HG02798 (cell line): Measurements from ENCODE around the gene CORIN.
"Not testable (repeated sequence)": the region's sequence is repeated elsewhere in the genome, so short reads cannot be mapped to it uniquely, and the experiment has no call there.

Source experiments
- ATAC-seq: cut with Tn5 transposase; IDR thresholded peaks from one replicate; pipeline ENCODE4 v1.9.1; 2021; ENCODE audit warnings: mild to moderate bottlenecking; ENCODE audit not compliant: unreplicated experiment, poor library complexity

The CORIN gene

DNA sequence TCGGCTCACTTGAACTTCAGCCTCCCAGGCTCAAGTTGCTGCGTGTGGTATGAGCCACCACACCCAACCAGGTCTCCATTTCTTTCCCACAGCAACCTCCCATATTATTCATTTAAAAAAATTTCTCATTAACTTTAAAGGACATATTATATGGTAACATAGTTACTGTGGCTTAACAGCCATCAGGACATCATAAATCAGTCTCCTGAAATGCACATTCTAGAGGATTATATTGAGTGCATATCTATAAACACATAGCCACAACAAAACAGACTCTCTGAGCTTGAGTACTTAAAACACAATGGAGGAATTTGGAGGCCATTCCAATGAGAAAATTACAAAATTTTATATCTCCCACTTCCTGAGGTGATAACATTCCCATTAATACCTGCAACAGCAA, 61.5 kb downstream of the CORIN start:
- ATAC-seq: no peak

GRCh38 chr4:47774079-47774478, 63.8 kb downstream of the CORIN start:
- ATAC-seq: no peak

- no peak for ATAC-seq
These were observed 66.8 kb downstream of the CORIN start for GRCh38 chr4:47771020-47771419.

DNA sequence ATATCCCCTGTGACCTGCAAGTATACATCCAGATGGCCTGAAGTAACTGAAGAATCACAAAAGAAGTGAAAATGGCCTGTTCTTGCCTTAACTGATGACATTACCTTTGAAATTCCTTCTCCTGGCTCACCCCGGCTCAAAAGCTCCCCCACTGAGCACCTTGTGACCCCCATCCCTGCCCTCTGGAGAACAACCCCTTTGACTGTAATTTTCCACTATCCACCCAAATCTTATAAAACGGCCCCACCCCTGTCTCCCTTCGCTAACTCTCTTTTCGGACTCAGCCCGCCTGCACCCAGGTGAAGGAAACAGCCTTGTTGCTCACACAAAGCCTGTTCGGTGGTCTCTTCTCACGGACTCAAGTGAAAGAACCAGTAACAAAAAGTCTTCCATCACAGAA, 69.9 kb downstream of the CORIN start:
- ATAC-seq: not testable (repeated sequence)

DNA sequence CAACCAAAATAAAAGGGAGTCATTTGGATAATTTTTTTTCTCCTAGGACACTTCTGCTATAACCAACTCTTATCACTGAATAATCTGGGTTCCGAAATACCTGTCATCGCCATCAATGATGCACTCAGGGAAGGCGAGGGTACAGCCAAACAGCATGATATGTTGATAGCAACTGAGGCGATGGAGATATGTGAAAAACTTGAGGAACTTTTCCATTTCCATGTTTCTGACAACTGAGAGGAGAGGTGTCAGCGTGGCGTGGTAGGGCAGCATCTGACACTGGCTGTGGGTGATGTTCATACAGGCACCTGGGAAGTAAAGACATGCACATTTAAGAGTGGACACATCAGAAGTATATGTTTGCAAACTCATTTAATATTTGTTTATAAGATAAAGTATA, 74.6 kb downstream of the CORIN start:
- no peak for ATAC-seq

DNA sequence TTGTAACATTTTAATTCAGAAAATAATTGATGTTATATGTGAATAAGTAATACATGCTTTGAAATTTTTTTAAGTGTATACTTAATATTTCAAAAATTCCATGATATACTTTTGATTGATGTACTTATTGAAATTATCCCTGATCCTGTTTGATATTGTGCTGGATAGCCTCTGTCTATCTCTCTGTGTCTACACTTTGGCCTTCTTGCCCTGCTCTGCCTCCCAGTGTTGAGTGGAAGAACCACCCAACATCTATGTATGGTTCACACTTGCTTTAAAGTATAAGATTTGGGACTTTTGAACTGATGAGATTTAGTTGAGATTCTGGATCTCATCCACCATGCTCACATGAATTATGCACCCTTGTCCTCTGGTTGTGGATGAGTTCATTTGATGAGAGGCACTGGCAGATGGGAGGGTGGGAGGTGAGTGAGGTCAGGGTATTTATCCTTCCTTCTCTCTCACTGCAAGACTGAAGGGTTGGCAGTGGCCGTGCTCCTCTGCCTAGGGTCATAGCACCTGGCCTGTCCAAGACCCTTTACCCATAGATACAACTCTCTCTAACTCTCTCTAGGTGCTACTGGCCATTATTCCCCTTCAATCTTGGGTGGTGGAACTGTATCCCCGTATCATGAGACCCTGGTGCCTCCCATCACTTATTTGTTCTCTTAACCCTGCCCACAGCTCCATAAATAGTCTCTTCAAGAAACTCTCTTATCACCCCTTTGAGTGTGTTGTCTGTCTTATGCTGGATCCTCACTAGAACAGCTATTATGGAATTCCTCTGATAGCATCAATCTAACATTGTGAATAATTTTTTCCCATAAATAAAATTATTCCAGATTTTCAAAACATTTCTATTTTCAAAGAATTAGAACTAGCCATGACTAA, 75.2 kb downstream of the CORIN start:
- no peak for ATAC-seq

- ATAC-seq: not testable (repeated sequence)
These were observed 84.6 kb downstream of the CORIN start for GRCh38 chr4:47753316-47753715.

- no peak for ATAC-seq
These were observed 85.7 kb downstream of the CORIN start for GRCh38 chr4:47752214-47752613.

DNA sequence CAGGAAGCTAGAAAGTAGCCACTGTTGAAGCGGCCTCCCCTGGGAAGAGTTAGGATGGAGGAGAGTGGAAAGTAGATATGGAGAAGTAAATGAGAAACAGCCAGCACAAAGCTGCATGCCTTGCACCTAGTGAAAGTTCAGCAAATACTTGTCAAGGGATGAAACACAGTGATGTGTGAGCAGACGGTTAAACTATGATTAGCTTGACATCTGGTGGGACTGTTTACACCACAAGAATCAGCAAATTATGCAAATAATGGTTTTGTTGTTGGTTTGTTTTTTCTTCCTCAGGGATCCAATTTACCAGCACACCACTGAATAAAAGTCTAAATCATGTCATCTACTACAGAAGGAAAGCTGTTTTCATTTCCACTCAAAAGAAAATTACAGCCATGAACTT, 87.1 kb downstream of the CORIN start:
- ATAC-seq: no peak

GRCh38 chr4:47749858-47750257, 88.0 kb downstream of the CORIN start:
- no peak for ATAC-seq

GRCh38 chr4:47749060-47749459, 88.8 kb downstream of the CORIN start:
- no peak for ATAC-seq

DNA sequence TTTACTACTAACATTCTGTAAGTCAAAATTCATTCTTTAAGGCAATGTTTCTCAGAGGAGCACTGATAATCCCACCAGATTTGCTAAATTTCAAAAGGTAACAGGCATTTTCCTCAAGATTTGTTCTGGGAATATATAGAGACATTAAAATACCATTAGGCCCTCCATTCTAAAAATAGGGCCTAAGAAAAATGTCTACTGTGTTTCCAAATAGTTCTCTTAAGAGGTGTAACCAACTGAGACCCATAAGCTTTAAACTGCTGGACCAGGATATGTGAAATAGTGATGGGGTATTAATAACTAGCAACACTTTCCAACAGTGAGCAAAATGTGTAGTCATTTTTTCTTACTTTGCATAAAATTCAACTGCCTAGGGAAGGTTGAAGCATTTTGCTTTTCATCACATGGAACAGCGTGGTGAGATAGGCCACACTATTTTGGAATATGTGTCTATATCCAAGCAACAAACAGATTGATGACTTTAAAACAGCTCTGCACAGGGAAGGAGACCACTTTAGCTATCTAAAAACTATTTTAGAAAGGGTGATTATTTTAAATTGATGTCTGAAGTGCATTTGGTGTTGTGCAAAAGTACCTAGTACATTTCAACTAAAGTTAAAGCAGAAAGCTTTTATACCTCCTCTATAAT, 89.9 kb downstream of the CORIN start:
- no peak for ATAC-seq

- ATAC-seq: no peak
These were observed 90.7 kb downstream of the CORIN start for GRCh38 chr4:47747211-47747610.

- no peak for ATAC-seq
These were observed 91.7 kb downstream of the CORIN start for GRCh38 chr4:47746122-47746521.

GRCh38 chr4:47744843-47745382, 93.0 kb downstream of the CORIN start:
- ATAC-seq: no peak

DNA sequence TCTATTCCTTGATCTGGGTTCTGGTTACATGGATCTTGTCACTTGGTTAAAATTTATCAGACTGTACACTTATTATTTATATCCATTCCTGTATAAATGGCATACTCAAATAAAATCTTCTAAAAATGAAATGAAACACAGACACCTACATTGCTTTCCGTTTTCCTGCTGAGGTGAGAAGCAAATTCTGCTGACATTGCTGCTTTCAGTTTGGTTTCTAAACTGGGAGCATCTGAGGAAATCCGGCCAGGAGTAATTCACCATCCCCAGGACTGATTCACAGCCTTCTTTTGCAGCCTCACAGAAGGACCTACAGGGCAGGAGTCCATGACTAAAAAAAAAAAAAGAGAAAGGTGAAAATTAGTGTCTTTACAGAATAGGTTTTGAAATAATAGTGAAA, 93.6 kb downstream of the CORIN start:
- ATAC-seq: no peak

DNA sequence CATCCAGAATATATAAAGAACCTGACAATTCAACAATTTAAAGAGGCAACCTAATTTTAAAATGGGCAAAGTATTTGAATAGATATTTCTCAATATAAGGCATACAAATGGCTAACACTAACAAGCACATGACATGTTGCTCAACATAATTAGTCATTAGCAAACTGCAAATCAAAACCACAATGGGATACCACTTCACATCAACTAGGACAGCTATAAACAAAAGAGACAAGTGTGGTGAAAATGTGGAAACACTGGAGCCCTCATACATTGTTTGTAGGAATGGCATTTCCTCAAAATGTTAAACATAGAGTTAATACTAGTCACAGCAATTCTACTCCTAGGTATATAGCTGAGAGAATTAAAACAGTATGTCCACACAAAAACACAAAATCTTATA, 96.7 kb downstream of the CORIN start:
- ATAC-seq: no peak

DNA sequence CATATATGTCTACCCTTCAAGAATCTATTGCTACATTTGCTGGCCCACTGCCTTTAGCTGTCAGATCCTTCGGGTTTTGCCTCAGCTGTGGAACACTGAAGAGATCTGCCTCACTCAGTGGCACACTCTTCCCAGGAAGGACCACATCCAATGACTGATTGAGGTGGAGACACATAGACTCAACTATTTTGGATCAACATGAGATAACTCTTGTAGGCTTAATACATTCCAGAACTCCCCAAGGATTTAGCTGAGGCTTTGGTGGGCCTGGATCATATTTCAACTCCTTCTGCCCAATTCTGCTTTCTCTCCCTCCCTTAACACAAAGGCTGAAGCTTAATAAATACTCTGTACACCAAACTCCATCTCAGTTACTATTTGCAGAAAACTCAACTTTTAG, 100.5 kb downstream of the CORIN start:
- ATAC-seq: no peak

- ATAC-seq: no peak
These were observed 101.3 kb downstream of the CORIN start for GRCh38 chr4:47736555-47736954.

- no peak for ATAC-seq
These were observed 101.7 kb downstream of the CORIN start for GRCh38 chr4:47736146-47736545.

GRCh38 chr4:47733302-47734175, 104.3 kb downstream of the CORIN start:
- no peak for ATAC-seq
